ENCODE measurements around the gene NR1D2. TPM values are rescaled to one million over a fixed set of nuclear protein-coding genes. Genes with fewer than 3 reads are reported as not detected.

Gene NR1D2
- total and polyA plus RNA-seq, 8 donors, result 5.5 to 105 (median 19.8) TPM

- intact Hi-C loops (cut with DNase I; ENCODE audit: low total_unique reads), result no loop called here
Measured at GRCh38 chr3:23920151-23920655, 24.9 kb upstream of the NR1D2 start.

GRCh38 chr3:23921052-23921511, 24.0 kb upstream of the NR1D2 start:
- peaks cover 22 to 37% (median 32%) of the 10 kb centered on the region in 4 donors for H3K4me1 ChIP-seq
- no peaks in the 10 kb centered on the region for H3K27me3 ChIP-seq
- DNase-seq, result no peak
- no peaks in the 10 kb centered on the region for H3K9me3 ChIP-seq
- no peak overlapping the region for H3K27ac ChIP-seq
- no peak overlapping the region for H3K4me3 ChIP-seq
- 82 to 89% (median 86%) methylated on average over 3 of the region's 3 CpGs for WGBS, 5 donors
- intact Hi-C loops (cut with DNase I; ENCODE audit: low total_unique reads), result no loop called here
- peaks cover 17 to 51% (median 45%) of the 10 kb centered on the region in 4 donors for H3K36me3 ChIP-seq
- TF ChIP-seq CTCF (IDR thresholded peaks at IDR 0.05), result no peak
- TF ChIP-seq POLR2AphosphoS5 (IDR thresholded peaks at IDR 0.05), result no peak
- TF ChIP-seq POLR2A (IDR thresholded peaks at IDR 0.05), result no peak
- TF ChIP-seq EP300 (IDR thresholded peaks at IDR 0.05), result no peak

More at GRCh38 chr3:23920151-23920655, 24.9 kb upstream of the NR1D2 start:
- Histone ChIP-seq H3K27ac (peak overlapping the region in 1 of 5 donors; percentile 4), H3K27me3 (no peaks in the 10 kb centered on the region), H3K4me1 (peaks cover 25 to 46% (median 41%) of the 10 kb centered on the region in 4 donors), H3K9me3 (no peaks in the 10 kb centered on the region), H3K36me3 (peaks cover 17 to 51% (median 45%) of the 10 kb centered on the region in 4 donors), H3K4me3 (peak overlapping the region in 2 of 4 donors; percentile 5 to 86)
- WGBS, 5 donors, result 57 to 73% (median 71%) methylated on average over 5 of the region's 5 CpGs
- TF ChIP-seq POLR2A (IDR thresholded peaks at IDR 0.05), result no peak
- no peak for TF ChIP-seq EP300 (IDR thresholded peaks at IDR 0.05)
- TF ChIP-seq CTCF (IDR thresholded peaks at IDR 0.05), result no peak
- TF ChIP-seq POLR2AphosphoS5 (IDR thresholded peaks at IDR 0.05), result no peak
- DNase-seq, result no peak

GRCh38 chr3:23923786-23924185, 21.3 kb upstream of the NR1D2 start:
- no peak for DNase-seq
- peaks cover 9 to 41% (median 38%) of the 10 kb centered on the region in 4 donors for H3K36me3 ChIP-seq
- H3K4me1 ChIP-seq, result peaks cover 14 to 23% (median 20%) of the 10 kb centered on the region in 4 donors
- H3K4me3 ChIP-seq, result no peak overlapping the region
- TF ChIP-seq POLR2AphosphoS5 (IDR thresholded peaks at IDR 0.05) (no peak), POLR2A (IDR thresholded peaks at IDR 0.05) (no peak), EP300 (IDR thresholded peaks at IDR 0.05) (no peak), CTCF (IDR thresholded peaks at IDR 0.05) (no peak)
- no peak overlapping the region for H3K27ac ChIP-seq
- H3K9me3 ChIP-seq, result no peaks in the 10 kb centered on the region
- intact Hi-C loops (cut with DNase I; ENCODE audit: low total_unique reads), result no loop called here
- WGBS, 5 donors, result 68 to 85% (median 78%) methylated on average over 2 of the region's 2 CpGs
- H3K27me3 ChIP-seq, result no peaks in the 10 kb centered on the region

GRCh38 chr3:23926246-23926645, 18.8 kb upstream of the NR1D2 start:
- no peak for DNase-seq
- Histone ChIP-seq H3K27me3 (no peaks in the 10 kb centered on the region), H3K4me3 (no peak overlapping the region), H3K27ac (no peak overlapping the region), H3K4me1 (no peaks in the 10 kb centered on the region), H3K9me3 (no peaks in the 10 kb centered on the region), H3K36me3 (peaks cover 0 to 17% (median 15%) of the 10 kb centered on the region in 4 donors)
- TF ChIP-seq CTCF (IDR thresholded peaks at IDR 0.05) (no peak), POLR2A (IDR thresholded peaks at IDR 0.05) (no peak), POLR2AphosphoS5 (IDR thresholded peaks at IDR 0.05) (no peak), EP300 (IDR thresholded peaks at IDR 0.05) (no peak)
- 88 to 96% (median 94%) methylated on average over 7 of the region's 7 CpGs for WGBS, 5 donors
- intact Hi-C loops (cut with DNase I; ENCODE audit: low total_unique reads), result no loop called here

Measured in stomach (tissue), 9 donors.